ENCODE measurements around the gene STIM2.
A peak's percentile ranks its signal among the peaks of the same experiment; 100 is the strongest.

STIM2 gene

GRCh38 chr4:26856906-26857277 lies 3.7 kb upstream of the STIM2 start:
- no peaks in the 10 kb centered on the region for H3K27me3 ChIP-seq (ENCODE audit: insufficient read depth, poor library complexity, severe bottlenecking)
- H3K36me3 ChIP-seq (ENCODE audit: low read depth): no peaks in the 10 kb centered on the region
- H3K9me3 ChIP-seq (ENCODE audit: severe bottlenecking): no peaks in the 10 kb centered on the region
- H3K4me1 ChIP-seq (ENCODE audit: insufficient read depth, poor library complexity, severe bottlenecking): peaks cover 4% of the 10 kb centered on the region
- TF ChIP-seq, protein P1, sequence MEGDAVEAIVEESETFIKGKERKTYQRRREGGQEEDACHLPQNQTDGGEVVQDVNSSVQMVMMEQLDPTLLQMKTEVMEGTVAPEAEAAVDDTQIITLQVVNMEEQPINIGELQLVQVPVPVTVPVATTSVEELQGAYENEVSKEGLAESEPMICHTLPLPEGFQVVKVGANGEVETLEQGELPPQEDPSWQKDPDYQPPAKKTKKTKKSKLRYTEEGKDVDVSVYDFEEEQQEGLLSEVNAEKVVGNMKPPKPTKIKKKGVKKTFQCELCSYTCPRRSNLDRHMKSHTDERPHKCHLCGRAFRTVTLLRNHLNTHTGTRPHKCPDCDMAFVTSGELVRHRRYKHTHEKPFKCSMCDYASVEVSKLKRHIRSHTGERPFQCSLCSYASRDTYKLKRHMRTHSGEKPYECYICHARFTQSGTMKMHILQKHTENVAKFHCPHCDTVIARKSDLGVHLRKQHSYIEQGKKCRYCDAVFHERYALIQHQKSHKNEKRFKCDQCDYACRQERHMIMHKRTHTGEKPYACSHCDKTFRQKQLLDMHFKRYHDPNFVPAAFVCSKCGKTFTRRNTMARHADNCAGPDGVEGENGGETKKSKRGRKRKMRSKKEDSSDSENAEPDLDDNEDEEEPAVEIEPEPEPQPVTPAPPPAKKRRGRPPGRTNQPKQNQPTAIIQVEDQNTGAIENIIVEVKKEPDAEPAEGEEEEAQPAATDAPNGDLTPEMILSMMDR (IDR thresholded peaks at IDR 0.05; ENCODE audit: poor library complexity, severe bottlenecking): no peak
- DNase-seq (ENCODE audit: low spot score) (no peak), ATAC-seq (ENCODE audit: low read depth) (no peak)
- peak overlapping the region; percentile 80 for H3K27ac ChIP-seq (ENCODE audit: poor library complexity, severe bottlenecking)
- H3K4me3 ChIP-seq (ENCODE audit: severe bottlenecking): peak overlapping the region; percentile 73

DNA sequence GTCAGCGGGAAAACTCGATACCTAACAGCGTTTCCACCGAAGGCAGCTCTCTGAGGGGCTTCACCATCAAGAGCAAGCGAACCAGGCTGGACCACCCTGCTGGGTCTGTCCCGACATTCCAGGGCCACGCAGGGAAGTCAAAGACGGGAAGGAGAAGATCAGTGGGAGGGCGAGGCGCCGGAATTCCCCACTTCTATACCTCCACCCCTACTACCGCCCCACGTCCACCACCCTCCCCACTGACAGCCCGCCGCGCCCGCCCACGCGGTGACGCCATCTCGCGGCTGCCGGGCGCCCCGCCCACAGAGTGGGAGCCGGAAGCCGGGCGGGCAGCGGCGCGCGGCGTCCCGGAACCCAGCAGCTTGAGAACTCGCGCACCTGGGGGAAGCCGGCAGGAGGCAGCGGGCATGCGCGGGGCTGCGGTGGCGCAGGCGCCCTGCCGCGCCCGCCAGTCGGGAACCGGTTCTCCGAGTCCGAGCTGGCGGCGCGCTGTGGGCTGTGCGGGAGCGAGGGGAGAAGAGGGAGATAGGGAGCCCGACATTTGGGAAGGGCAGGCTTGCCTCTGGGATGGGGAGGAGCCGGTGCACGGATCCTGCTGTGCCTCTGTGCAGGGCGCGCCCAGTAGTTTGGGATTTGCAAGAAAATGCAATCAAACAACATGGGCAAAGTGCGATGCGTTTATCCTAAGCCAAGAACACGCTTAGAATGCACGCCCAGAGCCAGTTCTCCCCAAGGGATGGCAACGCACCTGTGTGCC lies 3.2 kb upstream of the STIM2 start:
- H3K27me3 ChIP-seq (ENCODE audit: insufficient read depth, poor library complexity, severe bottlenecking): no peaks in the 10 kb centered on the region
- H3K27ac ChIP-seq (ENCODE audit: poor library complexity, severe bottlenecking): peak overlapping the region; percentile 80
- peak; percentile 89 for DNase-seq (ENCODE audit: low spot score)
- peak overlapping the region; percentile 73 for H3K4me3 ChIP-seq (ENCODE audit: severe bottlenecking)
- TF ChIP-seq, protein P1 (IDR thresholded peaks at IDR 0.05; ENCODE audit: poor library complexity, severe bottlenecking): no peak
- H3K36me3 ChIP-seq (ENCODE audit: low read depth): no peaks in the 10 kb centered on the region
- H3K9me3 ChIP-seq (ENCODE audit: severe bottlenecking): no peaks in the 10 kb centered on the region
- ATAC-seq (ENCODE audit: low read depth): peak; percentile 54
- H3K4me1 ChIP-seq (ENCODE audit: insufficient read depth, poor library complexity, severe bottlenecking): peaks cover 4% of the 10 kb centered on the region

- Histone ChIP-seq H3K4me3 (ENCODE audit: severe bottlenecking) (peak overlapping the region; percentile 73), H3K27ac (ENCODE audit: poor library complexity, severe bottlenecking) (peak overlapping the region; percentile 80), H3K27me3 (ENCODE audit: insufficient read depth, poor library complexity, severe bottlenecking) (no peaks in the 10 kb centered on the region), H3K4me1 (ENCODE audit: insufficient read depth, poor library complexity, severe bottlenecking) (peaks cover 11% of the 10 kb centered on the region), H3K36me3 (ENCODE audit: low read depth) (no peaks in the 10 kb centered on the region), H3K9me3 (ENCODE audit: severe bottlenecking) (no peaks in the 10 kb centered on the region)
- TF ChIP-seq, protein P1 (IDR thresholded peaks at IDR 0.05; ENCODE audit: poor library complexity, severe bottlenecking): no peak
- ATAC-seq (ENCODE audit: low read depth) (no peak), DNase-seq (ENCODE audit: low spot score) (no peak)
These were observed 2.4 kb upstream of the STIM2 start for GRCh38 chr4:26858035-26858918.

GRCh38 chr4:26858947-26859401 lies 1.7 kb upstream of the STIM2 start:
- TF ChIP-seq, protein P1 (IDR thresholded peaks at IDR 0.05; ENCODE audit: poor library complexity, severe bottlenecking): no peak
- Histone ChIP-seq H3K36me3 (ENCODE audit: low read depth) (no peaks in the 10 kb centered on the region), H3K27me3 (ENCODE audit: insufficient read depth, poor library complexity, severe bottlenecking) (no peaks in the 10 kb centered on the region), H3K4me1 (ENCODE audit: insufficient read depth, poor library complexity, severe bottlenecking) (peaks cover 17% of the 10 kb centered on the region), H3K4me3 (ENCODE audit: severe bottlenecking) (peak overlapping the region; percentile 73), H3K9me3 (ENCODE audit: severe bottlenecking) (no peaks in the 10 kb centered on the region), H3K27ac (ENCODE audit: poor library complexity, severe bottlenecking) (peak overlapping the region; percentile 80)
- DNase-seq (ENCODE audit: low spot score) (no peak), ATAC-seq (ENCODE audit: low read depth) (no peak)
